Adrenal gland (tissue), 5 donors: ENCODE measurements around the gene TSPYL1.

Experiments
- POLR2A ChIP-seq, 2 donors: fragments of 450-650 bp; IDR thresholded peaks; one replicate each; pipeline ENCODE4 v1.6.1; 2017; ENCODE audit warnings: antibody characterized with exemption in 2 of 2, mild to moderate bottlenecking in 2 of 2, moderate library complexity in 1 of 2
- TF ChIP-seq, protein P1 (sequence below), 6 experiments: fragments of 450-650 bp in 4 of 6; fragments of 200-600 bp in 2 of 6; sonication (generic) in 1 of 6; IDR thresholded peaks; 1 replicate in 5 of 6; 2 replicates in 1 of 6; pipeline versions ENCODE4 v1.5.1 to v1.8.0; 2016 to 2021; ENCODE audit warnings: antibody characterized with exemption in 6 of 6, mild to moderate bottlenecking in 2 of 6, moderate library complexity in 1 of 6
- donor health status: DM: no; HTN: no; CAD: no.

- no peak for TF ChIP-seq POLR2A (IDR thresholded peaks at IDR 0.05)
- TF ChIP-seq, protein P1, sequence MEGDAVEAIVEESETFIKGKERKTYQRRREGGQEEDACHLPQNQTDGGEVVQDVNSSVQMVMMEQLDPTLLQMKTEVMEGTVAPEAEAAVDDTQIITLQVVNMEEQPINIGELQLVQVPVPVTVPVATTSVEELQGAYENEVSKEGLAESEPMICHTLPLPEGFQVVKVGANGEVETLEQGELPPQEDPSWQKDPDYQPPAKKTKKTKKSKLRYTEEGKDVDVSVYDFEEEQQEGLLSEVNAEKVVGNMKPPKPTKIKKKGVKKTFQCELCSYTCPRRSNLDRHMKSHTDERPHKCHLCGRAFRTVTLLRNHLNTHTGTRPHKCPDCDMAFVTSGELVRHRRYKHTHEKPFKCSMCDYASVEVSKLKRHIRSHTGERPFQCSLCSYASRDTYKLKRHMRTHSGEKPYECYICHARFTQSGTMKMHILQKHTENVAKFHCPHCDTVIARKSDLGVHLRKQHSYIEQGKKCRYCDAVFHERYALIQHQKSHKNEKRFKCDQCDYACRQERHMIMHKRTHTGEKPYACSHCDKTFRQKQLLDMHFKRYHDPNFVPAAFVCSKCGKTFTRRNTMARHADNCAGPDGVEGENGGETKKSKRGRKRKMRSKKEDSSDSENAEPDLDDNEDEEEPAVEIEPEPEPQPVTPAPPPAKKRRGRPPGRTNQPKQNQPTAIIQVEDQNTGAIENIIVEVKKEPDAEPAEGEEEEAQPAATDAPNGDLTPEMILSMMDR (IDR thresholded peaks at IDR 0.05), result no peak
Observed at GRCh38 chr6:116246089-116246488, 33.6 kb downstream of the TSPYL1 start.
